Measurements from ENCODE around the gene ACIN1.
A peak's percentile ranks its signal among the peaks of the same experiment; 100 is the strongest.

ACIN1 gene

GRCh38 chr14:23105348-23105824 is 10.4 kb upstream of the ACIN1 start:
- no peak for DNase-seq

- DNase-seq = no peak
Measured at GRCh38 chr14:23104591-23105347, 9.8 kb upstream of the ACIN1 start, which contains the start of gene CIROP. CIROP (minus strand) TSS chr14:23104989; CDS start chr14:23104920, 69 bp downstream.

GRCh38 chr14:23104070-23104590 is 9.2 kb upstream of the ACIN1 start:
- no peak for DNase-seq

DNA sequence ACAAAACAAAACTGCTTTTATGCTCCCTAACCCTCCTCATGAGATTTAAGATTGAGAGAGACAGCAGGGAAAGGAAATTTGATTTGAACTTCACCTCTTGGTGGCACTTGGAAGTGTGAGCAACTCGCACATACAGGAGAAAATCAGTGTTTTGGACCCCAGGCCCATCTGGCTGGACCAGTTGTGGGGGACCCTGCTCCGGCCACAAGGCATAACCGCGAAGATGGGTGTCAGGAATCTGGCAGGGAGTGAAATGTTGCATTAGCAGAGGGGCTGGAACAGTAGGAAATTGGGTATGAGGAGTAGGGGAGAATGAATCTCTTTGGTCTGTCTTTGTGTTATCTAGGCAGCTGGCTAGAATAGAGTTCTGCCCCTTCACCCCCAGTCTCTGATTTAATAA is 8.6 kb upstream of the ACIN1 start:
- no peak for DNase-seq

GRCh38 chr14:23102801-23103200 is 7.9 kb upstream of the ACIN1 start:
- DNase-seq = peak in 12 of 56 donors; percentile 9 to 61 (median 34)

- DNase-seq = no peak
Measured at GRCh38 chr14:23101986-23102625, 7.2 kb upstream of the ACIN1 start.

- DNase-seq = no peak
Measured at GRCh38 chr14:23101213-23101970, 6.5 kb upstream of the ACIN1 start.

DNA sequence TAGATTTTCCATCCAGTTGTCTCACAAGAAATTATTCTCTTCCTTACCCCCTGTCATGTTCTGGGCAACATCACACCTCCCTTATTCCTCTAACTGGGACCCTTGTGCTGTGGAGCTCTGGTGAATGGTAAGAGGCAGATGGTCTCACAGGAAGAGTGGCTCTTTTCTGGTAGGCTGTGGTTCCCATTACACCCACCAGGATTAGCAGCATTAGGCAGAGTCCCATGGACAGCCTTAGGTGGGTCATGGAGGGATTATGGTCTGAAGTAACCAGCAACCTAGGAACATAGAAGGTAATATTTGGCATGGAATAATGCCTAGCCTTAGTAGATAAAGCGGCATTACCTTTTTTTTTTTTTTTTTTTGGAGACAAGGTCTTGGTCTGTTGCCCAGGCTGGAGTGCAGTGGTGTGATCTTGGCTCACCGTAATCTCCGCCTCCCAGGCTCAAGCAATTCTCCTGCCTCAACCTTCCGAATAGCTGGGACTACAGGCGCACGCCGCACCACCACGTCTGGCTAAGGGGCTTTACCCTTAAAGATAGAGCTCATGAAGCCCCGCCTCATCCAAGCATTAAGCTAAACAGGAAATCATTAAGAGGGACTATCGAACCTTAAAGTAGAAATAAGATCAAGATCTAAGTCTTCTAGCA is 4.4 kb upstream of the ACIN1 start:
- no peak for DNase-seq

DNA sequence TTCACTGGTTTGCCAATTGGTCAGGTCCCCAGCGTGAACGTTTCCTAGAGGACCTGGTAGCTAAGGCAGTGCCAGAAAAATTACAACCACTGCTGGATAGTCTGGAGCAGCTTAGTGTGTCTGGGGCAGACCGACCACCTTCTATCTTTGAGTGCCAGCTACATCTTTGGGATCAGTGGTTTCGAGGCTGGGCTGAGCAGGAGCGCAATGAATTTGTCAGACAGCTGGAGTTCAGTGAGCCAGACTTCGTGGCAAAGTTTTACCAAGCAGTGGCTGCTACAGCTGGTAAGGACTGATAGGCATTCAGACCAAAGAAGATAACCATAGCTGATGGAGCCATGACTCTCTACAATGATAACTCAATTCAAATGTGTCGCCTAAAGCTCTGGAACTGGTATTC is 2.9 kb upstream of the ACIN1 start:
- no peak for DNase-seq

DNA sequence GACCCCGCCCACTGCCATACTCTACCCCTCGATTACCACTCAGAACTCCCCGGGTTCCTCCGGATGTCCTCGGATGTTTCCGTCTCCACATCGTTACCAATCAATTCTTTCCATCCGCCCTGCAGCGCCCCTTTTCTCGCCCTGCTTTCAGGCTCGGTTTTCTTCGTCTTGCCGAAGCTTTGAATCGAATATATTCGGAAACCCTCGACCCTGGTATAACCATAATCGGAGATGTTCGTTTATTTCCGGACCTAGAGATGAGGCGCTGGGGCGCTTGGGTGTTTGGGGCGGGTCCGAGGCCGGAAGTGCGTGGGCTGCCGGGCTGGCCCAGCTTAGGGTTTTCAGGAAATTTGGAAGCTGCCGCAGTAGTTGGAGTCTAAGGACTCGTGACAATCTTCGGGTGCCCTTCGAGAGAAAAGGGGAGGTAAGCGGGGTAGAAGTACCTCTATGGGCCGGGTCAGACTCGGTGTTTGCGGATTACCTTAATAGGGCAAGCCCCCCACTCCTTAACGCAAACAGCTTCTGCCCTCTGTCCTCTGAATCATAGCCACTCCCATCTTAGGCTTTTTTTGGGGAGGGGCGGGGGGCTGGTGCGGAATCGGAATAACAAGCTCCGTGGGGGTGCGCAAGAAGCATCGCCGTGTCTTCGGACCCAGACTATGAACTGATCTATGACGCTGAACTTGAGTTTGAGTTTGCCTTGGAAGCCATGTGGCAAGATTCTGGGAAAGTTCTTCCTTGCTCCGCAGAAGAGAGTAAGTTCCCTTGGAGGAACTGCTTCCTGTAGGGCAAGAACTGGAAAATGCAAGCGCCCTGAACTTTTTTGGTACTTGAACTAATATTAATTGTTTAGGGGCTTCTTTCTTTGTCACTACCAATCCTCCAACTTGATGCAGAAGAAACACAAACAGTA is 516 bp upstream of the ACIN1 start, which contains the start of gene C14orf119:
TSS of gene C14orf119 (plus strand) at position 310 of the 913 bp plus-strand sequence. CDS start 2,154 bp downstream, outside the sequence.
- no peak for DNase-seq

DNA sequence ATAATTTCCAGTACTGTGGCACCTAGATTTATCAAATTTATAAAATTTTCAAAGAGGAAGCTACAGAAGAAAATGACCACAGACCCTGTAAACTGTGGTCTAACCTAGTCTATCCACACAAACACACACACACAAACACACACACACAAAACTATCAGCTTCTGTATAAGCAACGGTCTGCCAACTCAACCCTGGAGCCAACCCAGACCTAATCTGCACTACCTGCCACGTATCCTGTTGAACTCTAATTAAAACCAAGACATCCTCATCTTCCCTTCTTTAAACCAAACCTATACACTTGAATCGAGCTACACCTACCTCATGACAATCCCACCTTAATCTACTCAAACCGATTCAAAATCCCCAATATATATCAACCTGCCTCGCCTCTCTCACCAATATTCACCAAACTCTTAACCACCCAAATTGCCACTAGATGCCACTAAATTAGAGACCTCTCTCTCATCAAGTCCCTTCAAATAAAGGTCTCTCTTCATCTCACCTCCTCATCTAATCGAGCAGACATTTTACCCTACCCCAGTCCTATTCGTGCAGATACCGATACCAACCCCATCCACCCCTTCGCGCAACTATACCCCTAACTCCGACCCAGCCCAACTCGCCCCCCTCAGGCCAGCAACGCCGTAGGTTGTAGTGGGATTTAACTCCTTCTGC is 808 bp downstream of the ACIN1 start:
- DNase-seq = no peak

GRCh38 chr14:23093526-23093925 is 1.4 kb downstream of the ACIN1 start:
- no peak for DNase-seq

DNA sequence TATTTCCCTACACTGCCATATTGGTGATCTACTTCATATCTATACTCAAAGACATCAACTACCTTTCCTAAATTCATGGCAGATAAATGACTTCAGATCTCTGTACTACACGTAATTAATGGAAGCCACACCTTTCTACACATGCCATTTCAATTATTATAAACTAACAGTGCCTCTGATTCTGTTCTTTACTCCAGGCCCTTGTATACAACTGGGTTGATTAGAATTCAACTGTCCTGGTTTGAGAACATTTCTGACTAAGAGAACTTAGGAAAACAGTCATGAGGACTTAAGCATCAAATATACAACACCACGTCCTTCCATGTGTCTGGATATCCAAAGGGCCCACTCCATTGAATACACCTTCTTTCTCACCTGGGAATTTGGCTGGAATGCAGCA is 1.8 kb downstream of the ACIN1 start:
- no peak for DNase-seq

- DNase-seq = no peak
Measured at GRCh38 chr14:23091294-23092225, 3.4 kb downstream of the ACIN1 start.

DNA sequence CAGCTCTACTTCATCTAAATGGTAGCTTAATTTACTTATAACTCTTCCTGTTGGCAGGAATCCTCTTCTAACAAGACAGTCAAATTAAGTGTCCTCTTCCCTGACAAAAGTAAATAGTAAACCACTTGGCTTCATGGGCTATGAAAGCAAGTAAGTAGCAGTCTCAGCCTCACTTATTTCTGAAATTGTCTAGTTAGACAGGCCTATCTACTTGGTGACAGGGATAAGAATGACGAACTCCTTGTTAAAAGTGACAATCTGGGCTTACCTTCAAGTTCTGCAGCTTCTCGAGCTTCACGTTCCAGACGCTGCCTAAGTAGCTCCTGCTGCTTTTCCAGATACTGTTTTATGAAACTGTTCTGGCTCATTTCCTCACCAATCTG is 4.7 kb downstream of the ACIN1 start:
- DNase-seq = no peak

DNA sequence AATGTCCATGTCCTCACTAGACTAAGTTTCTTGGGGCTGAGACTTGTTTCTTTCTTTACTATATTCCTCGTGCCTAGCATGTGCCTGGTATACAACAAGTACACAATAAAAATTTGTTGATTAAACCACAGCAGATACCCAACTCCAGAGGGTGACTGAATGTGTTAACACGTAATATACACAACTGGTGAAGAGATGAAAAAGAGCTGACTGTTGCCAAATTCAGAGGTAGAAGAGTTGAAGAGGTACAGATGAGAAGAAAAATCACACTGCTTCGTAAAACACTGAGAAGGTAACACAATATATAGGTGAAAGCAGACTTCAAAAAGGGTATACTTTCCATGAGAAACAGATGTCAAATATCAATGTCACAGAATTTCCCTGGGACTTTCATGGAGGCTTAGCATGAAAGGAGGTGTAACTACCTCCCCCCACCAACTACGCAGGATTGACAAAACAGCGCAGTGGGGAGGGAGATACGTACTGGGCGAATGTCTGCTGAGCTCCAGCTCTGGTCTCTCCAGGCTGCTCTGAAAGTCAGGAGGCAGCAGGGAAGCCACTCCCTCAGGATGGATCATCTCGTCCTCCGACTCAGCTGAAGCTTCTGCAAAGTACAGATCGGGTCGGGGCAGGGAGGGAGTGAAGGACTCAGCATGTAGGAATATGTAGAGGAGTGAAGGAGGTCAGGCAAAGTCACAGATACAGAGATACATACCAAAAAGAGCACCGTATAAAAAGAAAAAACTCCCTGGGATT is 5.3 kb downstream of the ACIN1 start:
- DNase-seq = no peak

GRCh38 chr14:23086565-23086964 is 8.4 kb downstream of the ACIN1 start:
- no peak for DNase-seq

DNA sequence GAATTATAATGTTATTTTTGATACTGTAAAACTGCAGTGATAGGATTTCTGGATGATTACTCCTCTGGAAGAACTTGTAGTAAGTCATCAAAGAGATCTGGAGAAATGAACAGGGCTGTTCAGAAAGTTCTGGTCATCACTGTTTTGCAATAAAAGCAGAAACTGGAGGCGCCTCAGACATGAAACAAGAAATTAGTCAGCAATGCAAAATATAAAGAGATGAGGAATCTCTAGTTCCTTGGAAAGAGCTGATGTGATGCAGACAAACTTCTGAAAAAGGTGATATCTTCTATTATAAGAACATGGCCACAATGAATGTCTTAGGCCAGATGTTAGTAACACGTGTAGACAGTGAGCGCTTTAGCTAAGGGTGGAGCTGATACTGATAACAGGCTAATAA is 9.5 kb downstream of the ACIN1 start:
- DNase-seq = no peak
